Measurements from ENCODE around the gene ARHGAP26. TPM values are rescaled to one million over a fixed set of nuclear protein-coding genes. Genes with fewer than 3 reads are reported as not detected.

The ARHGAP26 gene
- total and polyA plus RNA-seq, 7 donors: 2.5 to 28.7 (median 12.0) TPM

GRCh38 chr5:143192191-143192900 lies 422.2 kb downstream of the ARHGAP26 start:
- intact Hi-C loops (cut with DNase I): no loop called here
- ATAC-seq (no peak), DNase-seq (no peak)
- H3K36me3 ChIP-seq (ENCODE audit: insufficient read depth in 1 of 2, low read depth in 1 of 2): no peaks in the 10 kb centered on the region
- 89 to 91% (median 90%) methylated on average over 4 of the region's 4 CpGs for WGBS, 3 donors
- H3K27me3 ChIP-seq (ENCODE audit: insufficient read depth in 3 of 3, low read length in 2 of 3): no peaks in the 10 kb centered on the region
- H3K4me1 ChIP-seq: peaks cover 25% of the 10 kb centered on the region
- TF ChIP-seq, protein P1, sequence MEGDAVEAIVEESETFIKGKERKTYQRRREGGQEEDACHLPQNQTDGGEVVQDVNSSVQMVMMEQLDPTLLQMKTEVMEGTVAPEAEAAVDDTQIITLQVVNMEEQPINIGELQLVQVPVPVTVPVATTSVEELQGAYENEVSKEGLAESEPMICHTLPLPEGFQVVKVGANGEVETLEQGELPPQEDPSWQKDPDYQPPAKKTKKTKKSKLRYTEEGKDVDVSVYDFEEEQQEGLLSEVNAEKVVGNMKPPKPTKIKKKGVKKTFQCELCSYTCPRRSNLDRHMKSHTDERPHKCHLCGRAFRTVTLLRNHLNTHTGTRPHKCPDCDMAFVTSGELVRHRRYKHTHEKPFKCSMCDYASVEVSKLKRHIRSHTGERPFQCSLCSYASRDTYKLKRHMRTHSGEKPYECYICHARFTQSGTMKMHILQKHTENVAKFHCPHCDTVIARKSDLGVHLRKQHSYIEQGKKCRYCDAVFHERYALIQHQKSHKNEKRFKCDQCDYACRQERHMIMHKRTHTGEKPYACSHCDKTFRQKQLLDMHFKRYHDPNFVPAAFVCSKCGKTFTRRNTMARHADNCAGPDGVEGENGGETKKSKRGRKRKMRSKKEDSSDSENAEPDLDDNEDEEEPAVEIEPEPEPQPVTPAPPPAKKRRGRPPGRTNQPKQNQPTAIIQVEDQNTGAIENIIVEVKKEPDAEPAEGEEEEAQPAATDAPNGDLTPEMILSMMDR (IDR thresholded peaks at IDR 0.05): no peak
- no peaks in the 10 kb centered on the region for H3K9me3 ChIP-seq
- H3K27ac ChIP-seq: no peak overlapping the region
- no peak overlapping the region for H3K4me3 ChIP-seq

DNA sequence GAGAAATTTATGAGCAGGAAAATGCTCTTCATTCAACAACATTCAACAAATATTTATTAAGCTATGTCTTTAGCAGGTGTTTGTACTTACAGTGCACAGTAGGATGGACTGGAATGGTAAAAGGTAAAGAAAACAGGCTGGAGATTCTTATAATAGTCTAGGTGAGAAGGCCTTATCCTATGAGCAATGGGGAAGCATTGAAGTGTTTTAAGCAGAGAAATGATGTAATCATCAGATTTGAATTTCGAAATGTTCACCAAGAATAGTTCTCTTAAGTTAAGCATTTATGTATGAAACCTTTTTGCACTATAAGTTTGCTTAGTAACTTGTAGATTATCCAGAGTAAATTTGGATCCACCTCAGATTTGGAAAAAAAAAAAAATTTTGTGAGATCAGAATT lies 424.0 kb downstream of the ARHGAP26 start:
- peak overlapping the region; percentile 21 for H3K27ac ChIP-seq
- intact Hi-C loops (cut with DNase I): no loop called here
- TF ChIP-seq, protein P1 (IDR thresholded peaks at IDR 0.05): no peak

GRCh38 chr5:143194713-143195112 lies 424.5 kb downstream of the ARHGAP26 start:
- WGBS, 3 donors: 52 to 75% (median 54%) methylated on average over 5 of the region's 5 CpGs
- peak in 2 of 4 donors; percentile 44 to 64 for ATAC-seq
- no peak overlapping the region for H3K4me3 ChIP-seq
- H3K4me1 ChIP-seq: peaks cover 21% of the 10 kb centered on the region
- peak overlapping the region; percentile 21 for H3K27ac ChIP-seq
- H3K36me3 ChIP-seq (ENCODE audit: insufficient read depth in 1 of 2, low read depth in 1 of 2): no peaks in the 10 kb centered on the region
- intact Hi-C loops (cut with DNase I): no loop called here
- no peaks in the 10 kb centered on the region for H3K27me3 ChIP-seq (ENCODE audit: insufficient read depth in 3 of 3, low read length in 2 of 3)
- no peaks in the 10 kb centered on the region for H3K9me3 ChIP-seq
- no peak for DNase-seq
- TF ChIP-seq, protein P1 (IDR thresholded peaks at IDR 0.05): no peak

More for the DNA sequence above, 424.0 kb downstream of the ARHGAP26 start:
- Histone ChIP-seq H3K36me3 (ENCODE audit: insufficient read depth in 1 of 2, low read depth in 1 of 2) (no peaks in the 10 kb centered on the region), H3K4me1 (peaks cover 21% of the 10 kb centered on the region), H3K9me3 (no peaks in the 10 kb centered on the region), H3K4me3 (no peak overlapping the region), H3K27me3 (ENCODE audit: insufficient read depth in 3 of 3, low read length in 2 of 3) (no peaks in the 10 kb centered on the region)
- WGBS, 3 donors: 76 to 93% (median 82%) methylated on average over 1 of the region's 1 CpG
- DNase-seq (no peak), ATAC-seq (peak in 1 of 4 donors; percentile 16)

DNA sequence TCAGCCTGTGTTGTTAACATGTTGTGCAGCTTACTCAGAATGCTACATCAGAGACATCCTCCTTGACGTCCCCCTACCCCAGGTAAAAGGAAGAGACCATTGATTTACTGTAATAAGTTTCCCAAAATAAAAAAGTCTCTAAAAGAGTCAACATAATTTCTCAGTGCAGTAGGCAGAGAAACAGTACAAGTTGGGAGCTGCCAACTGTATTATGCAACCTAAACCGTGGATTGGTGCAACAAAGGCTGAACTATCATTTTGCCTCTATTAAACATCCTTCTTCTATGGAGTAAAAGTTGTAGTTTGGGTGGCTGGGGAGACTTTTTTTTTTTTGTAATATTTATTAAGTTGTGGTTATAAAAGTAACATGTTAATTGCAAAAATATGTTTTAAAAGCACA lies 425.3 kb downstream of the ARHGAP26 start:
- DNase-seq (no peak), ATAC-seq (peak in 3 of 4 donors; percentile 47 to 82 (median 61))
- no peaks in the 10 kb centered on the region for H3K9me3 ChIP-seq
- peaks cover 26% of the 10 kb centered on the region for H3K4me1 ChIP-seq
- peak overlapping the region; percentile 21 for H3K27ac ChIP-seq
- TF ChIP-seq, protein P1 (IDR thresholded peaks at IDR 0.05): no peak
- intact Hi-C loops (cut with DNase I): no loop called here
- no peaks in the 10 kb centered on the region for H3K27me3 ChIP-seq (ENCODE audit: insufficient read depth in 3 of 3, low read length in 2 of 3)
- H3K36me3 ChIP-seq (ENCODE audit: insufficient read depth in 1 of 2, low read depth in 1 of 2): no peaks in the 10 kb centered on the region
- WGBS, 3 donors: 23 to 33% (median 27%) methylated on average over 2 of the region's 2 CpGs
- no peak overlapping the region for H3K4me3 ChIP-seq
